NCI-H774 (cell line): ENCODE results near the gene PAAF1.

Source experiments
- DNase-seq: peaks from one replicate; lab custom pipeline; 2025; lab: John Stamatoyannopoulos, UW

PAAF1 gene

DNA sequence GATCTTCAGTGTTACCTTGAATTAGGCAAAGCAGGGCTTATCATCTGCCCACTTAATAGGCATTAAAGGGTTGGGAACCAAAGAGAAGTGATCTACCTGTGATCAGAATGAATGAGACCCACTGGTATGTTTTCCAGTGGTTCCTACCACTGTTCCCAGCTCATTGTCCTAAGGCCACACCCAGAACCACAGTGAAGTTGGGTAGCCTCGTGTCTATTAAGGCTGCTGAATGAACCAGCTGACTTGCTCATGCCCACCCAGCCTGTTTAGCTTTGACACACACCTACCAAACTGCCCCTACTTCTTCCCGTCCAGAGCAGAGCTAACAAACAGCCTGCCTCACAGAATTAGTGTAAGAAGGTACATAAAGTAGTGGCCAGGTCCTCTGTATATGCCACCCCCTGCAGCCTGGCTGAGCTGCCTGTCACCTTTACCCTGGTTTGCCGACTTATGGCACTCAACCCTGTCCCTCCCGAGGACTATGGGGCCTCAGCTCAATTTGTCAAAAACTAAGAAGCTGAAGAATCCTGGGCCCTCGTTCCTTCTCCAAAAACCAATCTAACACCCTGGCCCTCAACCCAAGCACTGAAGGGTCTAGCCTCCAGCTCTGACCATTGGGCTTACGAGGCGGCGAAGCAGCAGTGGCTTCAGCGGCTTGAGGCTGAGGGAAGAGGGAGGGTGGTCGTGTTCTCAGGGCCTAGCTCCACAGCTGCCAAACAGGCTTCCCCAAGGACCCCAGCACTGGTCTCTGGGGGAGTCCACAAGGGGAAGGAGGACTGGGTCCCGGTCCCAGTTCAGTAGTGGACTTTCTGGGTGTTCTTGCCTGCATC, 96.0 kb downstream of the PAAF1 start:
- DNase-seq: no peak

DNA sequence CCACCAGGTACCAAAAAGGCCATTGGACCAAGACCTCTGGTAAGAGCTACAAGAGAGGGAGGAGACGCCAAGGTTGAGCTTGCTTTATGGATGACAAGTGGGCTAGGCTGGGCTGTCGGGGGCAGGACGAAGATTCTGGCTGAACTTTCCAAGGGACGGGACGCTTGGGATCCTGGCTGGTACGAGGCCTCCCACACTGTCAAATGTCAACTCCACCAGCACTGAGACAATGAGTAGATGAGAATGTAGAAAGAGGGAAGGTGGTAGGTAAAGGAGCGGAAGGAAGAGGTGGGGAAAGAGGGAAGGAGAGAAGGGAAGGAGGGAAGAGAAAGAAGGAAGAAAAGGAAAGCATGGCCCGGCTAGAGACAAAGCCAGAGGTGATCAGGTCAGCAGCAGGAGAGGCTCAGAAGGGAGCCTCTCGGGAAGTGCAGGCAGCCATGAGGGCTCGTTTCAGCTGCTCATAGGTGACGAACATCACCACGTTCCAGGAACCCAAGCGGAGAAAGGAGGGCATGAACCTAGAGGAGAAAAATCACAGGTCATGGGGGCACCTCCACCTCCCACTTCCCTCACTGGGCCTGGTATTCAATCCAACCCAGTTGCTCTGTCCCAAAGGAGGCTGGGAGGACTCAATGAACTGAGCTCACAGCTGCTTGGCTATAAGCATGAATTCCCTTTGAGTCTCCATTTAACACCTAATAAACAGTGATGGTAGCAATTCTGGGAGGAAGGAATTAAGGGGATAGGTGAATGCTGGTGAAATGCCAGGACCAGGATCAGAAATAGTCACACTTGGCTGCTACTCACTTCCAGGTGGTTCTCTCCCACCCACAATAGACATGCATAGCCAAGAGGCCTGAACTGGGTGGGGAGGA, 98.0 kb downstream of the PAAF1 start:
- no peak for DNase-seq

DNA sequence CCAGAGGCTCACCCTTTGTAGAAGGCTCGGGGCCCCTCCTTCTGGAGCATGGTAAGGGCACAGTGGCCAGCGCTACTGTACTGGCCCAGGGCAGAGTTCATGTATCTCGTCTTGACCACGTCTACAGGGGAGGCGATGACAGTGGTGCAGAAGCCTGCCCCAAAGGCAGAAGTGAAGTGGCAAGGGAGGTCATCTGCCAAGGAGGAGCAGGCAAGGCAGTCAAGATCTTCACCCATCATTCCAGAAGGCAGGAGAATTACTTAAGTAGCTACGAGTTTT, 98.6 kb downstream of the PAAF1 start:
- no peak for DNase-seq

DNA sequence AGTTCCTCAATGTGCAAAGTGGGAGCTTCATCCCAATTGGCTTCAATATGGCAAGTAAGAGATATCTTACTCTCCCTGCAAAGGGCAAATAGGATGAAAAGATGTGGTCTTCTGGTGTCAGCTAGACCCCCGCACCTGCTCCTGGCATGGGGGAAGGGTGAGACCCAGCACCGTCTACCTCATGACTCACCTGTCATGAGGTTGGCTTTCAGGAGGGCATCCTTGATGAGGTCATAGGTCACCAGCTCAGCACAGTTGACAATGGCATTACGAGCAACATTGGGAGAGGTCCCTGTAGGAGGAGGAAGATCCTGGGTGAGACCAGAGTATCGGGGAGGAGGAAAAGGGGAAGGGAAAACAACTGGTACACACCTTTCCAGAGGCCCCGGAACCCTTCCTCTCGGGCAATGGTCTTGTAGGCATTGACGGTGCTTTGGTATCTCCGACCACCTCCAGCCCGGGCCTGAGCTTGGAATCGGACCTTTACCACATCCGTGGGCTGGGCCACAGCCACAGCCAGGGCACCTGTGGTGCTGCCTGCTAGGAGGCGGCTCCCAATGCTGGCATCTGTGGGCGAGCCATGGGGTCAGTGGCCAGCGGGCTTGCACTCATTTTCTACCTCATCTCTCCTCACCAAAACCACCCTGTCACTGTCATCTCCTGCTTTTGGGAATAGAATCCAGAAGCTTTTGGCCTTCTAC, 99.8 kb downstream of the PAAF1 start:
- no peak for DNase-seq

DNA sequence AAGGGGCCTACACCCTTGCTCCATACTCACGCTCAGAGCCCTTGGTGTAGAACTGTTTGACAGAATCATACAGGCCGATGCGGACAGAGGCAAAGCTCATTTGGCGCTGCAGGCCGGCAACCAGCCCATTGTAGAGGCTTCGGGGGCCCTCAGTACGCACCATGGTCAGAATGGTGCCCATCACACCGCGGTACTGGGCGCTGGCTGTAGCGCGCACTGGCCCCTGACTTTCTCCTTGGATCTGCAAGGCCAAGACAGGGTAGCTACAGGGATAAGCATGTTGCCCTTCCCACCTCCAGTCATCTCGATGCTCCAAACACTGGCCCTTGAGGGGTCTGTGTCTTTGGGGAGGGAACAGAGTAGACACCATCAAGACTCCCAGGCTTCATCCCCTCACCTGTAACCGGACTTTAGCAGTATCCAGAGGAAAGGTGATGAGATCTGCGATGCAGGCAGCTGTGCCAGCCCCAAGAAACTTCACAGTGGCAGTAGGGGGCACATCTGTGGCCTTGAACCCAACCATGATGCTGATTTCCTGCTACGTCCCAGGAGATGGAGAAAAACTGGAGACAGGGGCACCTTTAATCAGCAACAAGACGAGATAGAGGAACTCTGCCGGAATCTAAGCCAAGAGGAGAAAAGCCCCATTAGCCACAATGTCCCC, 101.2 kb downstream of the PAAF1 start:
- DNase-seq: no peak

DNA sequence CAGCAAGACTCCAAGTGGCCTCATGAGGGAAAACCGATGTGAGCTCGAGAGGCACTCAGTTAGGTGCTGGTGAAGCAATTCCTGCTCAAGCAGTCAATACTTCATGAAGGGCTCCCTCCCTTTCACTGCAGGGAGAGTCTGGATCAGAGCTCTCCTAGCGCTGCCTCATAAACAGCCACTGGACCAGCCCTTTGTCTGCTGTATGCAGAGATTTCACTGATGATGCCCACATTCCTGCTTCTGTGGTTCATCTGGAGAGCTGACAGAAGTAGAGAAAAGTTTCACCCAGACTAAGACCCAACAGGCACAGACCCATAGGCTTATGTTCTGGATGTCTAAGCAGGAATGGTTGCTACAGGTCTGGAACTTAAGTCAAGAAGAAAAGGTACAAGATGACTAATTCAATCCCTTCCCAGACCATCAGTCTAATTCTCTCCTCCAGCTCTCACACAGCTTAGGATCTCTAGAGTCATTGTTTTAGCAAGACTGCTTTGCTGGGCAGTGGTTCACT, 101.8 kb downstream of the PAAF1 start:
- DNase-seq: no peak

DNA sequence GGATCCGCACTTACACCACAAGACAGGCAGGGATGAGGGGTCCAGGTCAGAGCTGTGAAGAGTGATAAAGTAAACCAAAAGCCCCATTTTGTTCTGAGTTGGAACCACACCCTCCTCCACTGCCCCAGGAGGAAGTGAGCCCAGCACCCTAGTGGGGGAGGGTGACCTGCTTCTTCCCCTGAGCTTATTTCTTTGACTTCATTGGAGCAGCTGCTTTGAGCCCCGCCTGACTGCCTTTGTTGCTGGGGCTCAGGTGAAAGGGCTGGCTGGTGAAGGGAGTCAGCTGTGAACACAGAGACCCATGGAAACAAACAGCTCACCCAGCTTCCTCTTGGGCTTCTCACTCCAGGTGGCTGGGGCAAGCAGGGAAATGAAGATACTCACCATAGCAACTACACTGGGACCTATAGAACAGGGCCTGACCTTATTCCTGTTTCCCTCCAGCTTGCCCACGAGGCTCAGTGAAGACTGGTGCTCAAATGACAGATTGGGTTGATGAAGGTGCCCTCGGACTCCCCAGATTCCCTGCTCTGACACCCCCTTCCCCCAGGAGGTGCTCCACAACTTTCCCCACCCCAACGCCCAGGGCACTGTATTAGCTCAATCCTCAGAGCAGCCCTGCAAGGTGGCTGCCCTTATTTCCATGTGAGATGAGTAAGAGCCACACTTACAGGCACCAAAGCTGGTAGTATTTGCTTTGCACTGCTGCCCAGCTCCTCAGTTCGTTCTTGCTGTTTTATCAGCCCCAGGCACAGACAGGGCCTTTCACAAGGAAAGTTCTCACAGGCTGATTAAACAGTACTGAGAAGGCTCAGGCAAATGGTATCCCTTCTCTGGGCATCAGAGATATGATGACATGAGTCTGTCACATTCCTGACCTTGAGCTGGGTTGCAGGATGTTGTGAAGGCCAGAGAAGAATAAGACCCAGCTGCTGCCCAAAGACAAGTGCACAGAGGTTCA, 103.5 kb downstream of the PAAF1 start:
- peak; percentile 82 for DNase-seq
